Measurements from ENCODE around the gene RPL13.

RPL13 gene

DNA sequence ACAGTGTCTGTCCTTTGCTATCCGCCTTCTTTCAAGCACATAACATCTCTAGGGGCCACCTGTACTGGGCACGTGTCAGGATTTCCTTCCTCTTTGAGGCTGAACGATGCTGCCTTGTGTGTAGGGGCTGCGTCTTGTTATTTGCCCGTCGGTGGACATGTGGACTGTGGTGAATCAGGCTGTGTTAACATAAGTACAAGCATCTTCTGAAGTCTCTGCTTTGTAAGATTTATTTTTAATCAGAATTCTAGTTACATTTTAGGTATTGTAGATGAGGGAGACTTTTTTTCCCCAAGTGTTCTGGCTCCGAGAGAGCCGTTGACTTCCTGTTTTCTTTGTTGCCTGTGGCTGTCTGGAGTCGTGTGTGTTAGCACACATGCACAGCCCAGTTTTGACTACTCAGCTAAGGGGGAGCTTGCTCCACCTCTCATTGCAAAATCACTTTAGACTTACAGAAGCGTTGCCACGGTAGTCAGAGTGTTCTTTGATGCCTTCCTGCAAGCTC, 26.2 kb upstream of the RPL13 start:
- DNase-seq (ENCODE audit: low spot score): no peak
- in situ Hi-C loops (cut with MboI; ENCODE audit: low sequenced_read_pairs, unreplicated experiment): no loop called here

DNA sequence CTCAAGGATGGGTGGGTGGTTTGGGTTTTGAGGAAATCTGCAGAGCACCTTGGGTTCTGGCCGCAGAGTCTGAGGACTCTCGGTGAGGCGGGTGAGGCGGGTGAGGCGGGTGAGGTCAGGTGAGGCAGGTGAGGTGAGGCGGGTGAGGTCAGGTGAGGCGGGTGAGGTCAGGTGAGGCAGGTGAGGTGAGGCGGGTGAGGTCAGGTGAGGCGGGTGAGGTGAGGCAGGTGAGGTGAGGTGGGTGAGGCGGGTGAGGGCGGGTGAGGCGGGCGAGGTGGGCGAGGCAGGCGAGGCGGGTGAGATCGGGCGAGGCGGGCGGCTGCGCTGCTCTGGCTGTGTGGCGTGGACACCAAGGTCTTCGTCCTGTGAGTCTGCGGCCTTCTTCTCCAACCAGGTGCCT, 24.1 kb upstream of the RPL13 start:
- TF ChIP-seq, protein P1, sequence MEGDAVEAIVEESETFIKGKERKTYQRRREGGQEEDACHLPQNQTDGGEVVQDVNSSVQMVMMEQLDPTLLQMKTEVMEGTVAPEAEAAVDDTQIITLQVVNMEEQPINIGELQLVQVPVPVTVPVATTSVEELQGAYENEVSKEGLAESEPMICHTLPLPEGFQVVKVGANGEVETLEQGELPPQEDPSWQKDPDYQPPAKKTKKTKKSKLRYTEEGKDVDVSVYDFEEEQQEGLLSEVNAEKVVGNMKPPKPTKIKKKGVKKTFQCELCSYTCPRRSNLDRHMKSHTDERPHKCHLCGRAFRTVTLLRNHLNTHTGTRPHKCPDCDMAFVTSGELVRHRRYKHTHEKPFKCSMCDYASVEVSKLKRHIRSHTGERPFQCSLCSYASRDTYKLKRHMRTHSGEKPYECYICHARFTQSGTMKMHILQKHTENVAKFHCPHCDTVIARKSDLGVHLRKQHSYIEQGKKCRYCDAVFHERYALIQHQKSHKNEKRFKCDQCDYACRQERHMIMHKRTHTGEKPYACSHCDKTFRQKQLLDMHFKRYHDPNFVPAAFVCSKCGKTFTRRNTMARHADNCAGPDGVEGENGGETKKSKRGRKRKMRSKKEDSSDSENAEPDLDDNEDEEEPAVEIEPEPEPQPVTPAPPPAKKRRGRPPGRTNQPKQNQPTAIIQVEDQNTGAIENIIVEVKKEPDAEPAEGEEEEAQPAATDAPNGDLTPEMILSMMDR (IDR thresholded peaks at IDR 0.05; ENCODE audit: borderline replicate concordance, control extremely low read depth, extremely low read depth, insufficient read depth, missing control alignments): no peak
- in situ Hi-C loops (cut with MboI; ENCODE audit: low sequenced_read_pairs, unreplicated experiment): no loop called here
- no peak for DNase-seq (ENCODE audit: low spot score)

More for the DNA sequence above, 26.2 kb upstream of the RPL13 start:
- TF ChIP-seq, protein P1 (IDR thresholded peaks at IDR 0.05; ENCODE audit: borderline replicate concordance, control extremely low read depth, extremely low read depth, insufficient read depth, missing control alignments): no peak

- in situ Hi-C loops (cut with MboI; ENCODE audit: low sequenced_read_pairs, unreplicated experiment): no loop called here
Observed at GRCh38 chr16:89536886-89537548, 23.5 kb upstream of the RPL13 start.

DNA sequence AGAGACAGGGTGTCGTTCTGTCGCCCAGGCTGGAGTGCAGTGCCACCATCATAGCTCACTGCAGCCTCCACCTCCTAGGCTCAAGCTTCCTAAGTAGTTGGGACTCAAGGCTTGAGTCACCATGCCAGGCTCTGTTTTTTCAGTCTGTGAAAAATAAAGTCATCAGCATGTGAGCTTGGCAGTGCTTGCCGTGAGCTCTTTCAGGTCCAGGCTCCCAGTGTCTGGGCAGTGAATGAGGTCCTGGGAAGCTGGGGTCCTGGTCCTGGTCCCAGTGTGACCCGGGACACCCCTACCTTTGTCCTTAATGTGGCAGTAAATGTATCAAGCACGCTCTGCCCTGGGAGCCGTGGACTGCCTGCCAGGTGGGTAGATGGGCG, 22.9 kb upstream of the RPL13 start:
- TF ChIP-seq, protein P1 (IDR thresholded peaks at IDR 0.05; ENCODE audit: borderline replicate concordance, control extremely low read depth, extremely low read depth, insufficient read depth, missing control alignments): no peak
- in situ Hi-C loops (cut with MboI; ENCODE audit: low sequenced_read_pairs, unreplicated experiment): no loop called here
- DNase-seq (ENCODE audit: low spot score): no peak

More at GRCh38 chr16:89536886-89537548, 23.5 kb upstream of the RPL13 start:
- TF ChIP-seq, protein P1 (IDR thresholded peaks at IDR 0.05; ENCODE audit: borderline replicate concordance, control extremely low read depth, extremely low read depth, insufficient read depth, missing control alignments): no peak
- DNase-seq (ENCODE audit: low spot score): no peak

DNA sequence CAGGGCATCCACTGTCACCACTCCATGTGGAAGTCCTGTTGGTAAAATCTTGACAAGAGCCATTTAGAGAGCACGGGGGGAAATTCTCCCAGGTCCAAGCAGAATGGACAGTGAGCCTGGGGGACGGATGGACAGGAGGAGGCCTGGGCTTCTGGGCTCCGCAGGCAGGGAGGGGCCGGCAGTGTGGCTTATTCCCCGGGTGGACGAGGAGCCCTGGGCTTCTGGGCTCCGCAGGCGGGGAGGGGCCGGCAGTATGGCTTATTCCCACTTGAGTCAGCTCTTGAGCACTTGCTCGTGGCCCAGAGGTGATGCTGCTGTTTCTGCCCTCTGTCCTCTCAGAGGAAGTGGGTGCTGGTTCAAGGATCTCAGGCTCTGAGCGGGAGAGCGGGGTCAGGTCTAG, 22.2 kb upstream of the RPL13 start:
- TF ChIP-seq, protein P1 (IDR thresholded peaks at IDR 0.05; ENCODE audit: borderline replicate concordance, control extremely low read depth, extremely low read depth, insufficient read depth, missing control alignments): no peak
- no peak for DNase-seq (ENCODE audit: low spot score)
- in situ Hi-C loops (cut with MboI; ENCODE audit: low sequenced_read_pairs, unreplicated experiment): no loop called here

GRCh38 chr16:89540557-89540956, 19.9 kb upstream of the RPL13 start:
- in situ Hi-C loops (cut with MboI; ENCODE audit: low sequenced_read_pairs, unreplicated experiment): no loop called here
- TF ChIP-seq, protein P1 (IDR thresholded peaks at IDR 0.05; ENCODE audit: borderline replicate concordance, control extremely low read depth, extremely low read depth, insufficient read depth, missing control alignments): no peak

More at GRCh38 chr16:89540557-89540956, 19.9 kb upstream of the RPL13 start:
- DNase-seq (ENCODE audit: low spot score): no peak
